ENCODE data around the gene FERD3L. TPM values are rescaled to one million over a fixed set of nuclear protein-coding genes. Genes with fewer than 3 reads are reported as not detected.

The FERD3L gene
- total RNA-seq, 1 experiment from 2014 or later = not detected

DNA sequence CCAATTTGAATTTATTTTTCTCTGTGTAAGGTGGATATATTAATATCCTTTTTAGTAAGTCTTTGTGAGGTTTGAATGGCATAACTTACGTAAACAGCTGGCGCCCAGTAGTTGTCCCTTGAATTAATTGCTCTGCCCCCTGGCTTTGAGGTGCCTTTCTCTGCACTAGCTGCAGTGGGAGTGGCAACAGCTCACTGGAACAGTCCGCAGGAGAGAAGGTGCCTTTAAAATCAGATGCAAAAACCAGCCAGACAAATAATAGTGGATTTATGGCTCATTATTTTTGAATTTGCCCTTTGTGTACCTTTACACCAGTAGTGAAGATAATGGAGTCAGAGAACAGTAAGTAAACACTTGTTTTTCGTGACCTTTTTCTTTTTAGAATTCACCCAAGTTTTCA lies 11.8 kb downstream of the FERD3L start:
- no peak for DNase-seq (ENCODE audit: low read depth, low spot score)
- in situ Hi-C loops (cut with HindIII; ENCODE audit: low pct_unique_long_range_greater_than_20kb, low sequenced_read_pairs) (no loop called here), intact Hi-C loops (cut with micrococcal nuclease; ENCODE audit: unreplicated experiment) (no loop called here)
- H3K27ac ChIP-seq (ENCODE audit: low read length) = no peak overlapping the region
- no peak for ATAC-seq
- peaks cover 8% of the 10 kb centered on the region; the same call in 1 of the 2 replicates for H3K9me3 ChIP-seq (ENCODE audit: control insufficient read depth, insufficient read depth, low read depth, low read length)
- no TSS peak for BruUV-seq (replicated peaks)
- no peaks in the 10 kb centered on the region for H3K36me3 ChIP-seq (ENCODE audit: control insufficient read depth, insufficient read depth, low read length)
- ChIA-PET POLR2A (no interaction called here), CTCF (interaction anchor here (0.6 kb wide), 1 partner anchor 65 kb away, joined by 4 read pairs; no protein-coding TSS in a partner anchor)
- no peak overlapping the region for H3K4me3 ChIP-seq (ENCODE audit: low read depth in 2 of 2, low read length in 2 of 2)
- TF ChIP-seq TCF7L2 (IDR thresholded peaks at IDR 0.05; ENCODE audit: low read depth, low read length) (no peak), POLR2AphosphoS5 (IDR thresholded peaks at IDR 0.05; ENCODE audit: low read depth, low read length) (no peak), REST (IDR thresholded peaks at IDR 0.05; ENCODE audit: insufficient read depth in 1 of 2, low read depth in 2 of 2, low read length in 1 of 2) (no peak), SIN3A (IDR thresholded peaks at IDR 0.05; ENCODE audit: borderline replicate concordance, insufficient read depth, low read depth, low read length) (no peak), CTCF (IDR thresholded peaks at IDR 0.05) (no peak)
- no peaks in the 10 kb centered on the region for H3K27me3 ChIP-seq (ENCODE audit: control insufficient read depth, insufficient read depth, low read length)
- H3K4me1 ChIP-seq (ENCODE audit: control insufficient read depth, insufficient read depth, low read length) = no peaks in the 10 kb centered on the region

DNA sequence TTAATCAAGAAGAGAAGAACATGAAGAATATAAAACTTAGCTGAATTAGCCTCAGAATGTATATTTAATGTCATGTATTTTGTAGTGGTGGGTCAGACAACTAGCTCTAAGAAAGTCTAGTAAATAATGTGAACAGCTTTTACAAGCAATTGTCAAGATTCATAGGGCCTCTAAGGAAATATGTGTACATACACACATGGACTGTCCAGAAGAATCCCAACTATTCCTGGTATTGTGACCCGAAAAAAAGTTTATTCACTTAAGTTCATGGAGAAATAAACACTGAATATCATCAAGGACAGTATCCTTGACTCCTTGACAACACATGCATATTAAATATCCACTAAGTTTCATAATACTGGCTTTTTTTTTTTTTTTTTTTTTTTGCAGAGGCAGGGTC lies 16.4 kb downstream of the FERD3L start:
- no TSS peak for BruUV-seq (replicated peaks)
- POLR2A ChIA-PET = no interaction called here
- Histone ChIP-seq H3K9me3 (ENCODE audit: control insufficient read depth, insufficient read depth, low read depth, low read length) (peaks cover 8% of the 10 kb centered on the region; the same call in 1 of the 2 replicates), H3K27me3 (ENCODE audit: control insufficient read depth, insufficient read depth, low read length) (no peaks in the 10 kb centered on the region), H3K4me3 (ENCODE audit: low read depth in 2 of 2, low read length in 2 of 2) (no peak overlapping the region), H3K27ac (ENCODE audit: low read length) (no peak overlapping the region), H3K36me3 (ENCODE audit: control insufficient read depth, insufficient read depth, low read length) (no peaks in the 10 kb centered on the region), H3K4me1 (ENCODE audit: control insufficient read depth, insufficient read depth, low read length) (no peaks in the 10 kb centered on the region)
- intact Hi-C loops (cut with micrococcal nuclease; ENCODE audit: unreplicated experiment) = loop anchor here (10.0 kb wide), 1 partner anchor 774 kb away; no protein-coding TSS in a partner anchor
- DNase-seq (ENCODE audit: low read depth, low spot score) = no peak
- no peak for TF ChIP-seq POLR2AphosphoS5 (IDR thresholded peaks at IDR 0.05; ENCODE audit: low read depth, low read length)
- TF ChIP-seq SIN3A (IDR thresholded peaks at IDR 0.05; ENCODE audit: borderline replicate concordance, insufficient read depth, low read depth, low read length) = no peak
- no peak for TF ChIP-seq CTCF (IDR thresholded peaks at IDR 0.05)
- no peak for TF ChIP-seq TCF7L2 (IDR thresholded peaks at IDR 0.05; ENCODE audit: low read depth, low read length)
- TF ChIP-seq REST (IDR thresholded peaks at IDR 0.05; ENCODE audit: insufficient read depth in 1 of 2, low read depth in 2 of 2, low read length in 1 of 2) = no peak
- no peak for ATAC-seq
- in situ Hi-C loops (cut with HindIII; ENCODE audit: low pct_unique_long_range_greater_than_20kb, low sequenced_read_pairs) = no loop called here
- CTCF ChIA-PET = no interaction called here

Data from Panc1 (cell line).